Activated CD8-positive, alpha-beta memory T cell treated with anti-CD3 and anti-CD28 coated beads, Interleukin-2, amount 50 U/mL, for 1 hour (primary cell): Measurements from ENCODE around the gene CD68.

Experiments
- DNase-seq: peaks from one replicate; pipeline ENCODE4 v3.0.0-alpha.2; 2020; ENCODE audit errors: extremely low read depth

Gene CD68

DNA sequence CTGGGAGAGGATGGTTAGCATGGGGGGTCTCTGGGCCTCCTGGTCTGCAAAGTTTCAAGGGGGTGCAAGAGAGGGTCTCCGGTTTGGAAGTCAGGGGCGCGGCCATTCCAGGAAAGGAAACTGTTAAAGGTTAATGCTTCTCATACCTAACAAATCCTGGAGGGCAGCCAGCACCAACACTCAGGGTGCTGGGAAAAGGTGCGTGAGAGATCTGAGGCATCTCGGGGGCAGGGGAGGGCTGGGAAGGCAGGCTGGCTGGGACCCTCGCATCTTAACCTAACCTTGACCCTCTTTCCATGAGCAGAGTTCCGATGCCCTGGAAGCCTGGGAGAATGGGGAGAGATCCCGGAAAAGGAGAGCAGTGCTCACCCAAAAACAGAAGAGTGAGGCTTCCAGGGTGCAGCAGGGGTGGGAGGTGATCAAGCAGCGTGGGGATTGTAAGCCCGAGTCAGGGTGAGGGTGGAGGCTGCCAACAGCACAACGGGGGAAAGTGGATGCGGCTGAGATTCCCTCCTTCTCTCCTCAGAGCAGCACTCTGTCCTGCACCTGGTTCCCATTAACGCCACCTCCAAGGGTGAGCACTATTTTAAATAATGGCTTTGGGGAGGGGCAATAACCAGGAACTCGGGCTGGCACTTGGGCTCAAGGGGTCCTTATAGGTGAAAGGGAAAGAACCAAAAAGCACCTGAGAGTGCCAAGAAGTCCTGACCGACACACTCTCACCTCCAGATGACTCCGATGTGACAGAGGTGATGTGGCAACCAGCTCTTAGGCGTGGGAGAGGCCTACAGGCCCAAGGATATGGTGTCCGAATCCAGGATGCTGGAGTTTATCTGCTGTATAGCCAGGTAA lies 19.9 kb upstream of the CD68 start:
- no peak for DNase-seq

DNA sequence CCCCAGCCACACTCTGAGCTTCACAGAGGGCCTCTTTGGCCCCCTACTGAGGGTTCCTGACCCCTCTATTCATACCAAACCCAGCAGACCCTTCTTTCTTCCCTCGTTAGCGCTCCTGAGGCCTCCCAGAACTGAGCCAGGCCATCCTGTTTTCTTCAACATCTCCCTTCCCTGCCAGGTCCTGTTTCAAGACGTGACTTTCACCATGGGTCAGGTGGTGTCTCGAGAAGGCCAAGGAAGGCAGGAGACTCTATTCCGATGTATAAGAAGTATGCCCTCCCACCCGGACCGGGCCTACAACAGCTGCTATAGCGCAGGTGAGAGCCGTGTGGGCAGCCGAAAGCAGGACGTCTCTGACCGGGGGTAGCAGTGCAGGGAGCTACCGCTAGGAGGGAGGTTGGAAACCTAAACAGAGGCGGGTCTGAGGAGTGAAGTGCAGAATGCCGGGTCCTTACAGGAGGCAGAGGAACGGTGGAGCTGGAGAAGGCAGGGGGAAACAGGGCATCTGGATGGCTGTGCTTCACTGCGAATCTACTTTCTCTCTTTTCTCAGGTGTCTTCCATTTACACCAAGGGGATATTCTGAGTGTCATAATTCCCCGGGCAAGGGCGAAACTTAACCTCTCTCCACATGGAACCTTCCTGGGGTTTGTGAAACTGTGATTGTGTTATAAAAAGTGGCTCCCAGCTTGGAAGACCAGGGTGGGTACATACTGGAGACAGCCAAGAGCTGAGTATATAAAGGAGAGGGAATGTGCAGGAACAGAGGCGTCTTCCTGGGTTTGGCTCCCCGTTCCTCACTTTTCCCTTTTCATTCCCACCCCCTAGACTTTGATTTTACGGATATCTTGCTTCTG lies 19.0 kb upstream of the CD68 start:
- DNase-seq: no peak

DNA sequence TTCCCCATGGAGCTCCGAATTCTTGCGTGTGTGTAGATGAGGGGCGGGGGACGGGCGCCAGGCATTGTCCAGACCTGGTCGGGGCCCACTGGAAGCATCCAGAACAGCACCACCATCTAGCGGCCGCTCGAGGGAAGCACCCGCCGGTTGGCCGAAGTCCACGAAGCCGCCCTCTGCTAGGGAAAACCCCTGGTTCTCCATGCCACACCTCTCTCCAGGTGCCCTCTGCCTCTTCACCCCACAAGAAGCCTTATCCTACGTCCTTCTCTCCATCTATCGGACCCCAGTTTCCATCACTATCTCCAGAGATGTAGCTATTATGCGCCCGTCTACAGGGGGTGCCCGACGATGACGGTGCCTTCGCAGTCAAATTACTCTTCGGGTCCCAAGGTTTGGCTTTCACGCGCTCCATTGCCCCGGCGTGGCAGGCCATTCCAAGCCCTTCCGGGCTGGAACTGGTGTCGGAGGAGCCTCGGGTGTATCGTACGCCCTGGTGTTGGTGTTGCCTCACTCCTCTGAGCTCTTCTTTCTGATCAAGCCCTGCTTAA lies 18.3 kb upstream of the CD68 start:
- DNase-seq: peak; percentile 34

DNA sequence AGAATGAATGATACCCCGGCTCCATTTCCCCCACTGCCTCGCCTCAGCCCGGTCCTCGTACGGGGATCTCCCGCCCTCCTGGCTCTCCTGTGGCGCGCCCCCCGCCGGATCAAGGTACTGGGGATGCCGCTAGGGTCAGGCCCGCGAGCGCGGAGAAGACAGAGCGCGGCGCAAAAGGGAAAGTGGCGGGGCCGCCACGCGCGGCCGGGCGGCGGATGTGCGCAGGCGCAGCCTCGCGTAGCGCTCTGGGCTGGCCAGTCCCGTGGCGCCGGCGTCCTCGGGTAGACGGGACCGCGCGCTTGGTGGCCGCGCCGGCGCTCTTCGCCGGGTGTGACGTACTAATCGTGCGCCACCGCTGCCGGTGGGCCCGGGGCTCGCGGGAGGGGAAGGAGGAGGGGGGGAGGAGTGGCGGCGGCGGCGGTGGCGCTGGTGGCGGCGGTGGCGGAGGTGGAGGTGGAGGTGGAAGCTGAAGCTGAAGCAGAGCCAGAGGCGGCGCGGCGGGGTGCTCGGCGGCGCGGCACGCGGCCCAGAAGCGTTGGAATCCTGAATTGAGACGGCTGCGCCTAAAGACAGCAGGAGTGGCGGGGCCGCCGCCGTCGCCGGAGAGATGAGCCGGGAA lies 17.7 kb upstream of the CD68 start, which contains the start of gene SENP3:
SENP3 (plus strand) TSS at position 331 of the 619 bp plus-strand sequence. CDS start 1,158 bp downstream, outside the sequence.
- DNase-seq: peak; percentile 58

DNA sequence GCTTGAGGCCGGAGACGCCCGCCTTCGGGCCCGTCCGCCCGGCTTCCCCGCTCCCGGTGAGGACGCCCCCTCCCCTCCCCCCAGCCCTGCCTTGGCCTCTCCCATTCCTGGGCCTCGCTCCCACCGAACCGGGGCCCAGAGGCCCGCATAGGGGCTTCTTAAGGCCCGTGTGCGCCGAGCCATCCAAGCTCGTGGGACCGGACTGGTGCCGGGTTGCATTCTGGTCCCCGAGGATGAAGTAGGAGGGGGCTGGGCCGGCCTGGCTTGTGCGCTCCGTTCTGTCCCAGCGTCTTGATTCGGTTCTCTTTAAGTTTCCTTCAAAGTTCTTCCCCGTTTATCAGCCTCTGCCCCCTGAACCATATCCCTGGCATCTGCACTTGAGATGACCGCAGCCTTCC lies 17.2 kb upstream of the CD68 start:
- no peak for DNase-seq

DNA sequence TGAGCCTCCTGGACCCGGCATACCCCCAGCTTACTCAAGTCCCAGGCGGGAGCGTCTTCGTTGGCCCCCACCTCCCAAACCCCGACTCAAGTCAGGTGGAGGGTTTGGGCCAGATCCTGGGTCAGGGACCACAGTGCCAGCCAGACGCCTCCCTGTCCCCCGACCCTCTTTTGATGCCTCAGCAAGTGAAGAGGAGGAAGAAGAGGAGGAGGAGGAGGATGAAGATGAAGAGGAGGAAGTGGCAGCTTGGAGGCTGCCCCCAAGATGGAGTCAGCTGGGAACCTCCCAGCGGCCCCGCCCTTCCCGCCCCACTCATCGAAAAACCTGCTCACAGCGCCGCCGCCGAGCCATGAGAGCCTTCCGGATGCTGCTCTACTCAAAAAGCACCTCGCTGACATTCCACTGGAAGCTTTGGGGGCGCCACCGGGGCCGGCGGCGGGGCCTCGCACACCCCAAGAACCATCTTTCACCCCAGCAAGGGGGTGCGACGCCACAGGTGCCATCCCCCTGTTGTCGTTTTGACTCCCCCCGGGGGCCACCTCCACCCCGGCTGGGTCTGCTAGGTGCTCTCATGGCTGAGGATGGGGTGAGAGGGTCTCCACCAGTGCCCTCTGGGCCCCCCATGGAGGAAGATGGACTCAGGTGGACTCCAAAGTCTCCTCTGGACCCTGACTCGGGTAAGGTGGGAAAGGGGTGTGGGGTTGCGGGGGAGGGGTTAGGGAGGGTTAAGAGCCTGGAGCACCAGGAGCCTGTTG lies 16.1 kb upstream of the CD68 start:
- no peak for DNase-seq

DNA sequence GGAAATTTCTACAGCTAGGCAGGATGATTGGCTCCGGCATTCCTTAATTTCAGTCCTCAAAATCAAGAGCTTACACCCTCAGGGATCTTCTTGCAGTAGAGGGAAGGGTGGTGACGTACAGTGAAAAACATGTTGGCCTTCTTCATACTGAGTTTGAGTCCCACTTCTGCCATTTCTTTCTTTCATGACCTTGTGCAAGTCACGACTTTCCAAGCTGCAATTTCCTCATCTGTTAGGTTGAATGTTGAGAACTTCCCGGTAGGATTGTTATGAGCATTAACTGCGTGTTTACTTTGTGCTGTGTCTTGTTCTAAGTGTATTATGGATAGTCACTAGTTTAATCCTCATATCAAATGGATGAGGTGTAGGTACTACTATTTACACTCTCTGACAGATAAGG lies 9.9 kb upstream of the CD68 start:
- no peak for DNase-seq

DNA sequence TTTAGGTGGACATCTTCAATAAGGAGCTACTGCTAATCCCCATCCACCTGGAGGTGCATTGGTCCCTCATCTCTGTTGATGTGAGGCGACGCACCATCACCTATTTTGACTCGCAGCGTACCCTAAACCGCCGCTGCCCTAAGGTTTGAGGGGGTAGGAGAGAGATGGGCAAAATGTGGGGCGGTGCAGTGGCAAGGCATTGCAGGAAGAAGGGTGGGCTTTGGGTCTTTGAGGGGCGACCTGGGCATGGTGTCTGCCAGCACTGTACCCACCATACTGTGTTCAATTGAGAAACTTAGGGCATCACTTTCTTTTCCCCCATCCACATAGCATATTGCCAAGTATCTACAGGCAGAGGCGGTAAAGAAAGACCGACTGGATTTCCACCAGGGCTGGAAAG lies 9.1 kb upstream of the CD68 start:
- DNase-seq: no peak

DNA sequence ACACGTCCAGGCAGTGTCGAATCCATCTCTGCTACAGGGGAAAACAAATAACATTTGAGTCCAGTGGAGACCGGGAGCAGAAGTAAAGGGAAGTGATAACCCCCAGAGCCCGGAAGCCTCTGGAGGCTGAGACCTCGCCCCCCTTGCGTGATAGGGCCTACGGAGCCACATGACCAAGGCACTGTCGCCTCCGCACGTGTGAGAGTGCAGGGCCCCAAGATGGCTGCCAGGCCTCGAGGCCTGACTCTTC lies 7.2 kb upstream of the CD68 start:
- DNase-seq: no peak

DNA sequence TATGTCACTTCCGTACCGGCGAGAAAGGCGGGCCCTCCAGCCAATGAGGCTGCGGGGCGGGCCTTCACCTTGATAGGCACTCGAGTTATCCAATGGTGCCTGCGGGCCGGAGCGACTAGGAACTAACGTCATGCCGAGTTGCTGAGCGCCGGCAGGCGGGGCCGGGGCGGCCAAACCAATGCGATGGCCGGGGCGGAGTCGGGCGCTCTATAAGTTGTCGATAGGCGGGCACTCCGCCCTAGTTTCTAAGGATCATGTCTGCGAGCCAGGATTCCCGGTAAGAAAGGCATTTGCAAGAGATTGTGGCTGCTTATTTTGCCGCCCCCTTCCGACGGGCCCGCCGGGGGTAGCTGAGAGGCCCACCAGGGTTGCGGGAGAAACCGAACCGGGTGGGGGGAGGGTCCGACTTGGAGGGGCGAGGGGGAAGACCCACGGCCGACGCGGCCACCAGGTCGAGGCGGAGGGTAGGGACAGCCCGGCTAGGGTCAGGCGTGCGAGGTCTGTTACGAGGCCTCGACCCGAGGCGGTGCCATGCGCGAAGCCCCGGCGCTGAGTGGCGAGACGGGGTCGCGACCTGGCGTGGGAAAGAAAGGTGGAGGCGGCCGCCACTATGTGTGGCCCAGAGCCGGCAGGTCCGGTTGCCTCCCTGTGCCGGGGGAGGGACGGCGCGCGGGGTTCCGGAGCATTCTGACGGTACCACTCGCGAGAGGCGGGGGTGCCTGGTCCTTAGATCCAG lies 6.7 kb upstream of the CD68 start:
- DNase-seq: peak; percentile 99

DNA sequence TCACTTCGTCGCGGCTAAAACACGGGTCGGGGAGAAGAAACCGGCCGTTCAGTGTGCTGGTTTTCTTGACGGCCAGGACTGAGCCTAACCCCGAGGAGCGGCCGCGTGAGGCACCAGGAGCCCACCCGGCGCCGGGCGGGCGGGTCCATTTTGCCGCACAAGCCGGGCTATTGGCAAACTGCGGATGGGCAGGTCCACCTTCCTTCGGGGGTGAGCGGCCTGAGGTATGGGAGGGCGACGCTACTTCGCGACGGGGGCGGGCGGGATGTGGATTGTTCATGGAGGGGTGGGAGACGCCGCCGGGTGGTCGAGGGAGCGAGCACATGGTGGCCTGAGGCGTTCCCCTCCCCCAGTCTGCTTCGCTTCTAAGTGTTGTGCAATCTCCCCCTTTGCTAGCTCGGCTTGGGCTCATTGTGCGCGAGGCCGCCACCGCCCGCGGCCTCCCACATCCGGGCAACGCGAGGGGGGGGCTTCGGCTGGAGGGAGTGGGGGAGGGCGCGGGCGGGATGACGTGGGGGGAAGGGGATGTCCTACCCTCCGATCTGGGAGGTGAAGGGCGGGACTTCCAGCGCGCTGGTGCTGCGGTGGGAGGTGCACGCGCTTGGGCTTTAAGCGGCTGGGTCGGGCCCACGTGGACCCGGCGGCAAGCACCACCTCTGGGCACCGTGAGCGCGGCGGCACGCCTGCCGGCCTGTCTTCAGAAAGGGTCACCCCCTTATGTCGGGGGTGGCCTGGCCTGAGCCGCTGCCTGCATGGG lies 5.9 kb upstream of the CD68 start:
- DNase-seq: peak; percentile 77

DNA sequence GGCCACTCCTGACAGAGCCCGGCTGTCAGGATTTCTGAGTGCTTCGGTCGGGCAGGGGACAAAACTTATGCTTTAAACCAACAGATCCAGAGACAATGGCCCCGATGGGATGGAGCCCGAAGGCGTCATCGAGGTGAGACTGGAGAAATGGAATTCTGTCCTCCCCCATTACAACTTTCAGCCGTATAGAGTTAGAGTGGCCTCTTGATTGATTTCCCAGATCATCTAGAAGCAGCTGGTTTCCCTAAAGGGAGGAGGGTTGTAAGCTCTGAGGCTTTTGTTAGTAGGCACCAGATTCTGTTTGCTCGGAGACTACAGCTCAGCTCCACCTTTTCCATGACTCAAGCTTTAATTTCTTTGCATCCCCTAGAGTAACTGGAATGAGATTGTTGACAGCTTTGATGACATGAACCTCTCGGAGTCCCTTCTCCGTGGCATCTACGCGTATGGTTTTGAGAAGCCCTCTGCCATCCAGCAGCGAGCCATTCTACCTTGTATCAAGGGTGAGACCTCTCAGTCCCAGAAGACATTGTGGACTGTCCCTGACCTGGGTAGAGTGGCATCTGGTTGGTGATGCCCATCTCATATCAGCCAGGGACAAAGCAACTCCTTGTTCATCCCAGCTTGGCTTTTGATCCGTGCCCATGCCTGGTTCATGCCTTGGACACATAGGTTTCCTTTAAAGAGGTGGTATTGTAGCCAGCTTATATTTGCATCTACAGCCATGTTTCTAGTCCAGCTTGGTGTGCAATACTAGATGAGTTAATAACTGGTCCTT lies 5.1 kb upstream of the CD68 start:
- DNase-seq: no peak

DNA sequence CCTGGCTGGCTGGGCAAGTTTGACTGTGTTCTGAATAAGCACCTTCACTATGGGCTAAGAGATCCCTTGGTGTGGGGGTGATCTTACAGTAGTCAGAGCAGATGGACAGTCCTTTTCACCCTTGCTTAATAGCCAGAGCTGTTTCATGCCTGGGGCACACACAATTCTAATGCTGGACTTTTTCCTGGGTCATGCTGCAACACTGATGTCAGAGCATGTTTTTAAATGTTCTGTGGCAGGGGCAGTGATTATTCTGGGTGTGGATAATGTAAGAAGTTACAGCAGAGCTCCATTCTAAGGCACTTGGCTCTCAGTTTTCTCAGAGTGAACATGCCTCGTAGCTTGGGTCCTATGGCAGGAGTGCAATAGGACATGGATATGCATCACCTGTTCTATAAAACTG lies 4.0 kb upstream of the CD68 start:
- no peak for DNase-seq

DNA sequence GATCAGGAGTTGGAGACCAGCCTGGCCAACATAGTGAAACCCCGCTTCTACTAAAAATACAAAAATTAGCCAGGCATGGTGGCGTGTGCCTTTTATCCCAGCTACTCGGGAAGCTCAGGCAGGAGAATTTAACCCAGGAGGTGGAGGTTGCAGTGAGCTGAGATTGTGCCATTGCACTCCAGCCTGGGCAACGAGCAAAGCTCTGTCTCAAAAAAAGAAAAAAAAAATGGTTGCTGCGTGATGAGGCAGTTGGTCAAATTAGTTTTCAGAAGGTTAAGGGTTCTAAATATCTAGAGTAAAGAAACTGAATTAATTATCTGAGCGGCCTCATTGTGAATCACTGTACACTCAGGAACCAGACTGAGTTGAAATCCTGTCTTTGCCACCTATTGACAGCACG lies 3.5 kb upstream of the CD68 start:
- DNase-seq: no peak

DNA sequence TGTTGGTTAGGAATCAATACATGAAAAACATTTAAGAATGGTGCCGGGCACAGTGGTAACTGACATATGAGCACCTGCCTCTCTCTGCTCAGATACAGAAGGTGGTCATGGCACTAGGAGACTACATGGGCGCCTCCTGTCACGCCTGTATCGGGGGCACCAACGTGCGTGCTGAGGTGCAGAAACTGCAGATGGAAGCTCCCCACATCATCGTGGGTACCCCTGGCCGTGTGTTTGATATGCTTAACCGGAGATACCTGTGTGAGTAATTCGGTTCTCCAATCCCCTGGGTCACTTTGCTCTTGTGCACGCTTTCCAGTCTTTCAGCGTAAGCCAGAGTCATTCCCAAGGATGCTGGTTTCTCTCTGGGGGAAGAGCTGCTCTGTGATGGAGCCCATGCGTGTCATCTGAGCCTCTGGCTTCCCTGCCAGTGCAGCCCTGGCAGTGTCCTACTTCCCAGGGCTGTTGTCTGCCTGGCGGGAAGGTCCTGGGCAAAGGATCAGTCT lies 3.0 kb upstream of the CD68 start:
- DNase-seq: no peak

DNA sequence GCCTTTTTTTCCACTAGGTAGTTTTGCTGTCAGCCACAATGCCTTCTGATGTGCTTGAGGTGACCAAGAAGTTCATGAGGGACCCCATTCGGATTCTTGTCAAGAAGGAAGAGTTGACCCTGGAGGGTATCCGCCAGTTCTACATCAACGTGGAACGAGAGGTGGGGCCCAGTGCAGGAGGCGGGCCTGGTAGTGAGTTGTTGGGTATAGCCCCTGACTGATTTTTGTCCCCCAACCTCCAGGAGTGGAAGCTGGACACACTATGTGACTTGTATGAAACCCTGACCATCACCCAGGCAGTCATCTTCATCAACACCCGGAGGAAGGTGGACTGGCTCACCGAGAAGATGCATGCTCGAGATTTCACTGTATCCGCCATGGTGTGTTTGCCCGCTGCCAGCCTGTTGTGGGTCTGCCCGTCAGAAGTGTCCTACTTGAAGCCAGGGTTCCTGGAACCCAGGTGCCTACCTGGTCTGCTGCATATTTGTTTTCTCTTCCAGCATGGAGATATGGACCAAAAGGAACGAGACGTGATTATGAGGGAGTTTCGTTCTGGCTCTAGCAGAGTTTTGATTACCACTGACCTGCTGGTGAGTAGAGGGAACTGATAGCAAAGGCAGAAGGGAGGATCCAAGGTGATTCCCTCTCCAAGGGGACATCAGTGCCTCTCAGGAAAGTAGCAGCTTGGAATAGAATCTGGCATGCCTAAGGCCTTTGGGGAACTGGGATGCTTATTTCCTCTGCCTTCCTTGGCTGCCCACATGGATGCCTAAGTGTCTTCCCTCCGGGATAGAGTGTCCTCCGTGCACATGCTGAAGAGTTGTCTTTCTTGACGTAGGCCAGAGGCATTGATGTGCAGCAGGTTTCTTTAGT lies 1.9 kb upstream of the CD68 start:
- no peak for DNase-seq

DNA sequence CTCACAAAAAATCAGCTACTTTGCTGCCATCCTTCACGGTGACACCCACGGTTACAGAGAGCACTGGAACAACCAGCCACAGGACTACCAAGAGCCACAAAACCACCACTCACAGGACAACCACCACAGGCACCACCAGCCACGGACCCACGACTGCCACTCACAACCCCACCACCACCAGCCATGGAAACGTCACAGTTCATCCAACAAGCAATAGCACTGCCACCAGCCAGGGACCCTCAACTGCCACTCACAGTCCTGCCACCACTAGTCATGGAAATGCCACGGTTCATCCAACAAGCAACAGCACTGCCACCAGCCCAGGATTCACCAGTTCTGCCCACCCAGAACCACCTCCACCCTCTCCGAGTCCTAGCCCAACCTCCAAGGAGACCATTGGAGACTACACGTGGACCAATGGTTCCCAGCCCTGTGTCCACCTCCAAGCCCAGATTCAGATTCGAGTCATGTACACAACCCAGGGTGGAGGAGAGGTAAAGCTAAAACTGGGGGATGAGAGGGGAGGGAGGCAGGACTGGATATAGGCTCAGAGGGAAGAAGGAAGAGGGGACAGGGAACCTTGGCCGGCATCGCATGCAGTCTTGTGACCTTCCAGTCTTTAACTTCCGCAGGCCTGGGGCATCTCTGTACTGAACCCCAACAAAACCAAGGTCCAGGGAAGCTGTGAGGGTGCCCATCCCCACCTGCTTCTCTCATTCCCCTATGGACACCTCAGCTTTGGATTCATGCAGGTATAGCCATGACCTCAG lies 581 bp downstream of the CD68 start:
- no peak for DNase-seq
